ENCODE results near the gene SPIRE2.
"Not testable (repeated sequence)": the region's sequence is repeated elsewhere in the genome, so short reads cannot be mapped to it uniquely, and the experiment has no call there.

Gene SPIRE2

DNA sequence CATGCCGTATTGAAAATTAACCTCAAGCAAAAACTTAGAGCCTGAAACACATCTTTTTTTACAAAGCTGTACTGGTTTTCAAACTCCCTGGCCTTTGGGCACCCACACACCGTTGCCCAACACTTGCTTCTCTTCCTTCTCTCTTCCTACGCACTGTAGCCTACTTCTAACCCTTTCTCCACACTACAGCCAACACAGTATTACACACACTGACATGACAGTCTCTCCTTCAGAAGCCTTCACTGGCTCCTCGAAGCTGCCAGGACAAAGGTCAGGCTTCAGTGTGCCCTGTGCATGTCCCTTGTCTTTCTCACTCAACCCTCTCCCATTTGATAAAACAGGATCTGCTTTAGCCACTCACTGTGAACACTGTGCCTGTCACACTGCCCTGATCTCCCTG, 19.8 kb upstream of the SPIRE2 start:
- no peak for DNase-seq

- DNase-seq: no peak
Observed at GRCh38 chr16:89811321-89811720, 17.0 kb upstream of the SPIRE2 start.

DNA sequence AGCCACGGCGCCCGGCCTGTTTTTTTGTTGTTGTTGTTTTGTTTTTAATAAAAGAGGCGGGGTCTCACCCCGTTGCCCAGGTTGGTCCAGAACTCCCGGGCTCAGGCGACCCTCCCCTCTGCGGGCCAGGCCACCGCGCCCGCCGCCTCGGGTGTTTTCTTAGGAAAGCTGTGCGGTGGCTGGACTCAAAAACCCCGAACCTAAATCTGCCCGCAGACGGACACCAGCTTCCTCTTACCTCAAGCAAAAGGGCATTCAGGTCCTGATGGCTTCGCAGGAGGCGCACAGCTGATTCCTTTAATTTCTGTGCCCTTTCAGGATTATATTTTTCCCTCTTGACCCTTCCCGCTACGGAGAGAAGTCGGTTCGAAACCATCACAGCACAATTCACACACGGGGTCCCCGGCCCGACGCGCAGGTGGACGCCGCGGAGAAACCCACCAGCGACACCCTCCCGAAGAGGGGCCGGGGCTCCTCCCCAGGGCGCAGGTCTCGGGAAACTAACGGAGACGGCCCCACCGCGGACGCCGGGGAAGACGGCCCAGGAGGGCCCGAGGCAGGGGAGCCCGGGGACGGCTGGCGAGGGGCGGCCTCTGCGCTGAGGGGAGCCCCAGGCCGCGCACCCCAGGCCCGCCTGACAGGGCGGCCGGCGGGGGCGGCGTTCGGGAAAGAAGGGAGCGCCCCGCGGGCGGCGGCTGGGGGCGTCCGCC, 12.5 kb upstream of the SPIRE2 start:
- peak; percentile 4 for DNase-seq

DNA sequence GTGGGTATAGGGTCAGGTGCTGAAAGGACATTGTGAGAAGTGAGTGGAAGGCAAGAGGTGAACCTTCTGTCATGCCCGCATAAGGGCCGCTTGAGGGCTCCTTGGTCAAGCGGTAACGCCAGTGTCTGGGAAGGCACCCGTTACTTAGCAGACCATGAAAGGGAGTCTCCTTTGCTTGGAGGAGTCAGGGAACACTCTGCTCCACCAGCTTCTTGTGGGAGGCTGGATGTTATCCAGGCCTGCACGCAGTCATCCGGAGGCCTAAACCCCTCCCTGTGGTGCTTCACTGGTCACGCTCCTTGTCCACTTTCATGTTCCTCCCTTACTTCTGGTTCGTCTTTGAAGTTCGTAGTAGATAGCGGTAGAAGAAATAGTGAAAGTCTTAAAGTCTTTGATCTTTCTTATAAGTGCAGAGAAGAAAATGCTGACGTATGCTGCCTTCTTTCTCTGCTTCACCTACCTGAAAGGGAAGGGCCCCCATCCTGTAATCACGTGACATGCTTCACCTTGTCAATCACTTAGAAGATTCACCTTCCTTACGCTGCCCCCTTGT, 9.3 kb upstream of the SPIRE2 start:
- DNase-seq: not testable (repeated sequence)

GRCh38 chr16:89819448-89819847, 8.8 kb upstream of the SPIRE2 start:
- DNase-seq: not testable (repeated sequence)

- DNase-seq: no peak
Observed at GRCh38 chr16:89821438-89822187, 6.7 kb upstream of the SPIRE2 start.

GRCh38 chr16:89822188-89823086, 5.8 kb upstream of the SPIRE2 start:
- DNase-seq: no peak

- DNase-seq: no peak
Observed at GRCh38 chr16:89823087-89823823, 5.0 kb upstream of the SPIRE2 start.

DNA sequence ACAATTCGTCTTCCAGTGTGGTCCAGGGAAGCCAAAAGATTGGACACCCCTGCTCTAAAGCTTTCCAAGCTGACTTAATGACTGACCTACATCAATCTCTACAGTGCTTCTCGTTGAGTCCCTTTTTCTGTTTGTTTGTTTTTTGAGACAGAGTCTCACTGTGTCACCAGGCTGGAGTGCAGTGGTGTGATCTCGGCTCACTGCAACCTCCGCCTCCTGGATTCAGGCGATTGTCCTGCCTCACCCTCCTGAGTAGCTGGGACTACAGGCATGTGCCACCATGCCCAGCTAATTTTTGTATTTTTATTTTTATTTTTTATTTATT, 4.5 kb upstream of the SPIRE2 start:
- not testable (repeated sequence) for DNase-seq

DNA sequence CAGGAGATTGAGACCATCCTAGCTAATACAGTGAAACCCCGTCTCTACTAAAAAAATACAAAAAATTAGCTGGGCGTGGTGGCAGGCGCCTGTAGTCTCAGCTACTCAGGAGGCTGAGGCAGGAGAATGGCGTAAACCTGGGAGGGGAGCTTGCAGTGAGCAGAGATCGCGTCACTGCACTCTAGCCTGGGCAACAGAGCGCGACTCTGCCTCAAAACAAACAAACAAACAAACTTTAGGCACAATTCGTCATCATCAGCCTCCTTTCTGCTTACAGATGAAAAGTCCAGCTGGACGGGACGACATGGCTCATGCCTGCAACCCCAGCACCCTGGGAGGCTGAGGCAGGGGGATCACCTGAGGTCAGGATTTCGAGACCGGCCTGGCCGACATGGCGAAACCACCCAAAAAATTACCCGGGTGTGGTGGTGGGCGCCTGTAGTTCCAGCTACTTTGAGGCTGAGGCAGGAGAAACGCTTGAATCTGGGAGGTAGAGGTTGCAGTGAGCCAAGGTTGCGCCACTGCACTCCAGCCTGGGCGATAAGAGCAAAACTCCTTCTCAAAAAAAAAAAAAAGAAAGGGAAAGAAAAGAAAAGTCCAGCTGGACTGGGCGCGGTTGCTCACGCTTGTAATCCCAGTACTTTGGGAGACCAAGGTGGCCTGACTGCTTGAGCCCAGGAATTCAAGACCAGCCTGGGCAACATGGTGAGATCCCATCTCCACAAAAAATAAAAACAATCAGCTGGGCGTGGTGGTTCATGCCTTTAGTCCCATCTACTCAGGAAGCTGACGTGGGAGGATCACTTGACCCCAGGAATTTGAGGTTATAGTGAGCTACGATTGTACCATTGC, 1.5 kb upstream of the SPIRE2 start:
- no peak for DNase-seq

GRCh38 chr16:89827383-89828198, 684 bp upstream of the SPIRE2 start:
- no peak for DNase-seq

- DNase-seq: no peak
Observed at GRCh38 chr16:89828870-89829629, 775 bp downstream of the SPIRE2 start.

GRCh38 chr16:89829630-89830437, 1.6 kb downstream of the SPIRE2 start:
- DNase-seq: no peak

DNA sequence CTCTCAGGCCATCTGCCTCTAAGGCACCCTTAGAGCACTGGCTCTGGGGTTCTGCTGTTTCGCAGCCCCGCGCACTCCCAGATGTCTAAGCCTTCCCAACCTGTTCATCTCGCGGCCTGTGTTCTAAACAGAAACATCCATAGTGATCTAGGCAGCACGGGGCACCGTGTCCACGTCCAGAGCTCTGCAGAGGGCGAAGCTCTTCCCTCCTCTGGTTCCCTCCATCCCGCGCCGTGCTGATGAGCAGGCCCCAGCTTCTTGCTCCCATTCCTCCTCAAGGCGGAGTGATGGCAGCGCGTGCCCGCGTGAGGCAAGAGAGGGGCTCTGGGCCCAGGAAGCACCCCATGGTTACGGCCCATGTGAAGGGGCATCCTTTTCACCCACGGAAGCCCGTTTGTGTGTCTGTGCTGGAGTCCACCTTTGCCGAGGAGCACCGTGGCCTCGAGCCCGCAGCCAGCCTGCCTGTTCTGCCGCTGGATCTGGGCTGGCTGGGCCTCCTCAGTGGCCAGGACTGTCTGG, 3.6 kb downstream of the SPIRE2 start:
- DNase-seq: no peak

GRCh38 chr16:89833664-89834363, 5.5 kb downstream of the SPIRE2 start:
- DNase-seq: not testable (repeated sequence)

DNA sequence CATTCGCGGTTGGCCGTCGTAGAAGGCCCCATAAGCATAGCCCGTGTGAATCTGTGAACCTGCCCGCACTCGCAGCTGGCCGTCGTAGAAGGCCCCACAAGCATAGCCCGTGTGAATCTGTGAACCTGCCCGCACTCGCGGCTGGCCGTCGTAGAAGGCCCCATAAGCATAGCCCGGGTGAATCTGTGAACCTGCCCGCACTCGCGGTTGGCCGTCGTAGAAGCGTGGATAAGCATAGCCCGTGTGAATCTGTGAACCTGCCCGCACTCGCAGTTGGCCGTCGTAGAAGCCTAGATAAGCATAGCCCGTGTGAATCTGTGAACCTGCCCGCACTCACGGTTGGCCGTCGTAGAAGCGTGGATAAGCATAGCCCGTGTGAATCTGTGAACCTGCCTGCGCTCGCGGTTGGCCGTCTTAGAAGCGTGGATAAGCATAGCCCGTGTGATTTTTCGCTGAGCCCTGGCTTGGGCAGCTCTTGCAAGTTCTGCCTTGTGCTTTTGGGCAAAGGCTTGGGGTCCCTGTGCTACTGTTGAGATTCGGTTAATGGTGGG, 6.6 kb downstream of the SPIRE2 start:
- DNase-seq: not testable (repeated sequence)

- DNase-seq: not testable (repeated sequence)
Observed at GRCh38 chr16:89836484-89836883, 8.2 kb downstream of the SPIRE2 start.
